ENCODE measurements around the gene UBQLN3.

GRCh38 chr11:5489576-5490357 lies 20.0 kb downstream of the UBQLN3 start:
- TF ChIP-seq, protein P1, sequence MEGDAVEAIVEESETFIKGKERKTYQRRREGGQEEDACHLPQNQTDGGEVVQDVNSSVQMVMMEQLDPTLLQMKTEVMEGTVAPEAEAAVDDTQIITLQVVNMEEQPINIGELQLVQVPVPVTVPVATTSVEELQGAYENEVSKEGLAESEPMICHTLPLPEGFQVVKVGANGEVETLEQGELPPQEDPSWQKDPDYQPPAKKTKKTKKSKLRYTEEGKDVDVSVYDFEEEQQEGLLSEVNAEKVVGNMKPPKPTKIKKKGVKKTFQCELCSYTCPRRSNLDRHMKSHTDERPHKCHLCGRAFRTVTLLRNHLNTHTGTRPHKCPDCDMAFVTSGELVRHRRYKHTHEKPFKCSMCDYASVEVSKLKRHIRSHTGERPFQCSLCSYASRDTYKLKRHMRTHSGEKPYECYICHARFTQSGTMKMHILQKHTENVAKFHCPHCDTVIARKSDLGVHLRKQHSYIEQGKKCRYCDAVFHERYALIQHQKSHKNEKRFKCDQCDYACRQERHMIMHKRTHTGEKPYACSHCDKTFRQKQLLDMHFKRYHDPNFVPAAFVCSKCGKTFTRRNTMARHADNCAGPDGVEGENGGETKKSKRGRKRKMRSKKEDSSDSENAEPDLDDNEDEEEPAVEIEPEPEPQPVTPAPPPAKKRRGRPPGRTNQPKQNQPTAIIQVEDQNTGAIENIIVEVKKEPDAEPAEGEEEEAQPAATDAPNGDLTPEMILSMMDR (IDR thresholded peaks at IDR 0.05) = no peak
- no peak for TF ChIP-seq POLR2A (IDR thresholded peaks at IDR 0.05)
- no peak for TF ChIP-seq EP300 (IDR thresholded peaks at IDR 0.05)
